ENCODE data around the gene TTC13. TPM values are rescaled to one million over a fixed set of nuclear protein-coding genes. Genes with fewer than 3 reads are reported as not detected.

Gene TTC13
- total RNA-seq, 4 donors from 2014 or later, result 16.0 to 36.0 (median 22.7) TPM

- no peak for DNase-seq
These were observed 87.2 kb downstream of the TTC13 start for GRCh38 chr1:230891413-230891812.

GRCh38 chr1:230884646-230885045, 94.0 kb downstream of the TTC13 start:
- Histone ChIP-seq H3K4me1 (no peaks in the 10 kb centered on the region), H3K4me3 (no peak overlapping the region), H3K27ac (no peak overlapping the region), H3K36me3 (no peaks in the 10 kb centered on the region), H3K9me3 (no peaks in the 10 kb centered on the region), H3K27me3 (peaks cover 0 to 6% (median 0%) of the 10 kb centered on the region in 3 donors)
- TF ChIP-seq POLR2A (IDR thresholded peaks at IDR 0.05), result no peak
- TF ChIP-seq CTCF (IDR thresholded peaks at IDR 0.05 in 4 of 5, conservative IDR thresholded peaks at IDR 0.05 in 1 of 5), result no peak
- in situ Hi-C loops (cut with MboI; ENCODE audit: low sequenced_read_pairs in 4 of 4), result no loop called here
- no peak for ATAC-seq
- intact Hi-C loops (cut with DNase I; ENCODE audit: low total_unique reads), result no loop called here
- no peak for DNase-seq

More at GRCh38 chr1:230891413-230891812, 87.2 kb downstream of the TTC13 start:
- H3K9me3 ChIP-seq, result no peaks in the 10 kb centered on the region
- TF ChIP-seq POLR2A (IDR thresholded peaks at IDR 0.05), result no peak
- TF ChIP-seq CTCF (IDR thresholded peaks at IDR 0.05 in 4 of 5, conservative IDR thresholded peaks at IDR 0.05 in 1 of 5), result no peak
- in situ Hi-C loops (cut with MboI; ENCODE audit: low sequenced_read_pairs in 4 of 4), result no loop called here
- H3K4me3 ChIP-seq, result no peak overlapping the region
- no peak overlapping the region for H3K27ac ChIP-seq
- H3K36me3 ChIP-seq, result no peaks in the 10 kb centered on the region
- no peak for ATAC-seq
- no peaks in the 10 kb centered on the region for H3K27me3 ChIP-seq
- no peaks in the 10 kb centered on the region for H3K4me1 ChIP-seq
- intact Hi-C loops (cut with DNase I; ENCODE audit: low total_unique reads), result no loop called here

- ATAC-seq, result no peak
- TF ChIP-seq POLR2A (IDR thresholded peaks at IDR 0.05), result no peak
- TF ChIP-seq CTCF (IDR thresholded peaks at IDR 0.05 in 4 of 5, conservative IDR thresholded peaks at IDR 0.05 in 1 of 5), result no peak
These were observed 94.7 kb downstream of the TTC13 start for GRCh38 chr1:230883967-230884366.

GRCh38 chr1:230879778-230880177, 98.9 kb downstream of the TTC13 start:
- DNase-seq (no peak), ATAC-seq (no peak)
- in situ Hi-C loops (cut with MboI; ENCODE audit: low sequenced_read_pairs in 4 of 4) (no loop called here), intact Hi-C loops (cut with DNase I; ENCODE audit: low total_unique reads) (no loop called here)
- TF ChIP-seq POLR2A (IDR thresholded peaks at IDR 0.05), result no peak
- TF ChIP-seq CTCF (IDR thresholded peaks at IDR 0.05 in 4 of 5, conservative IDR thresholded peaks at IDR 0.05 in 1 of 5), result no peak
- Histone ChIP-seq H3K9me3 (no peaks in the 10 kb centered on the region), H3K36me3 (no peaks in the 10 kb centered on the region), H3K4me3 (no peak overlapping the region), H3K27ac (no peak overlapping the region), H3K27me3 (peaks cover 0 to 6% (median 0%) of the 10 kb centered on the region in 3 donors), H3K4me1 (no peaks in the 10 kb centered on the region)

More at GRCh38 chr1:230883967-230884366, 94.7 kb downstream of the TTC13 start:
- Histone ChIP-seq H3K9me3 (no peaks in the 10 kb centered on the region), H3K27me3 (peaks cover 0 to 6% (median 0%) of the 10 kb centered on the region in 3 donors), H3K36me3 (no peaks in the 10 kb centered on the region), H3K27ac (no peak overlapping the region), H3K4me1 (no peaks in the 10 kb centered on the region), H3K4me3 (no peak overlapping the region)
- DNase-seq, result no peak
- intact Hi-C loops (cut with DNase I; ENCODE audit: low total_unique reads) (no loop called here), in situ Hi-C loops (cut with MboI; ENCODE audit: low sequenced_read_pairs in 4 of 4) (no loop called here)

- Histone ChIP-seq H3K27me3 (peaks cover 0 to 6% (median 0%) of the 10 kb centered on the region in 3 donors), H3K4me1 (no peaks in the 10 kb centered on the region), H3K27ac (no peak overlapping the region), H3K36me3 (no peaks in the 10 kb centered on the region), H3K4me3 (no peak overlapping the region), H3K9me3 (no peaks in the 10 kb centered on the region)
- in situ Hi-C loops (cut with MboI; ENCODE audit: low sequenced_read_pairs in 4 of 4), result no loop called here
- intact Hi-C loops (cut with DNase I; ENCODE audit: low total_unique reads), result no loop called here
- TF ChIP-seq POLR2A (IDR thresholded peaks at IDR 0.05) (no peak), CTCF (IDR thresholded peaks at IDR 0.05 in 4 of 5, conservative IDR thresholded peaks at IDR 0.05 in 1 of 5) (no peak)
- ATAC-seq (peak; percentile 48 to 87), DNase-seq (peak; percentile 49 to 78)
These were observed 100.1 kb downstream of the TTC13 start for GRCh38 chr1:230878591-230878990.
